Activated CD4-positive, alpha-beta memory T cell treated with anti-CD3 and anti-CD28 coated beads, Interleukin-2, amount 10 ng/mL, durations not matched to agents 7 days and 5 days (primary cell): Measurements from ENCODE around the gene ALOXE3. TPM values are rescaled to one million over a fixed set of nuclear protein-coding genes. Genes with fewer than 3 reads are reported as not detected.
"Not testable (repeated sequence)": the region's sequence is repeated elsewhere in the genome, so short reads cannot be mapped to it uniquely, and the experiment has no call there.

ENCODE experiments used
- CTCF ChIA-PET: fragments of 350-600 bp; sonication (Branson Sonifier 250); formaldehyde crosslinking; loops from one replicate; lab custom pipeline; 2021; ENCODE audit warnings: antibody characterized with exemption, inconsistent platforms; lab: Charles Lee
- POLR2A ChIA-PET: fragments of 350-600 bp; sonication (Branson Sonifier 250); formaldehyde crosslinking; loops from one replicate; lab custom pipeline; 2021; ENCODE audit warnings: antibody characterized with exemption; lab: Charles Lee
- DNase-seq: peaks from one replicate; pipeline ENCODE4 v3.0.0-alpha.2; 2020
- H3K27ac Mint-ChIP-seq: one replicate; pipeline ENCODE4 v1.8.0; 2021; ENCODE audit warnings: mild to moderate bottlenecking, mixed read lengths
- H3K27me3 Mint-ChIP-seq: one replicate; pipeline ENCODE4 v1.8.0; 2021; ENCODE audit warnings: mixed read lengths
- H3K36me3 Mint-ChIP-seq: one replicate; pipeline ENCODE4 v1.8.0; 2021; ENCODE audit warnings: low read depth, mixed read lengths
- H3K4me1 Mint-ChIP-seq: one replicate; pipeline ENCODE4 v1.8.0; 2021; ENCODE audit warnings: mixed read lengths
- H3K4me3 Mint-ChIP-seq: one replicate; pipeline ENCODE4 v1.8.0; 2021; ENCODE audit warnings: mild to moderate bottlenecking, mixed read lengths
- H3K9me3 Mint-ChIP-seq: one replicate; pipeline ENCODE4 v1.8.0; 2021; ENCODE audit warnings: mixed read lengths
- total RNA-seq, 2 experiments: library from RNA; stranded (reverse); gene quantifications; one replicate each; pipeline ENCODE4 v1.2.3, GENCODE V29; 2021

The ALOXE3 gene
- total RNA-seq, 2 experiments from 2014 or later: not detected

- CTCF ChIA-PET: interaction anchor here (0.9 to 3.6 kb wide), 8 partner anchors 11 to 39 kb away, joined by 3 to 30 read pairs (median 9); partner anchors contain the start of gene ALOXE3
- Mint-ChIP-seq H3K36me3 (no peaks in the 10 kb centered on the region), H3K27me3 (peaks cover 11% of the 10 kb centered on the region), H3K4me3 (peak overlapping the region; percentile 77), H3K27ac (peak overlapping the region; percentile 5), H3K4me1 (peaks cover 13% of the 10 kb centered on the region), H3K9me3 (no peaks in the 10 kb centered on the region)
- POLR2A ChIA-PET: interaction anchor here (1.0 kb wide), 1 partner anchor 25 kb away, joined by 3 read pairs; no protein-coding TSS in a partner anchor
- no peak for DNase-seq
These were observed 38.0 kb downstream of the ALOXE3 start for GRCh38 chr17:8080208-8080798.

- CTCF ChIA-PET: interaction anchor here (0.5 to 3.6 kb wide), 15 partner anchors 10 to 226 kb away, joined by 3 to 30 read pairs (median 4); partner anchors contain the start of genes ALOXE3 and SLC25A35
- H3K9me3 Mint-ChIP-seq: no peaks in the 10 kb centered on the region
These were observed 38.8 kb downstream of the ALOXE3 start for GRCh38 chr17:8079291-8080207.

GRCh38 chr17:8077939-8078338 is 40.4 kb downstream of the ALOXE3 start:
- H3K4me1 Mint-ChIP-seq: peaks cover 33% of the 10 kb centered on the region
- ChIA-PET POLR2A (interaction anchor here (0.9 kb wide), 1 partner anchor 218 kb away, joined by 3 read pairs; the partner anchor contains the start of gene SLC25A35), CTCF (interaction anchor here (2.4 to 3.6 kb wide), 4 partner anchors 8 to 41 kb away, joined by 9 to 30 read pairs (median 15); partner anchors contain the start of gene ALOXE3)
- peaks cover 33% of the 10 kb centered on the region for H3K27me3 Mint-ChIP-seq
- not testable (repeated sequence) for H3K9me3 Mint-ChIP-seq, H3K27ac Mint-ChIP-seq, H3K36me3 Mint-ChIP-seq, DNase-seq, H3K4me3 Mint-ChIP-seq

More at GRCh38 chr17:8079291-8080207, 38.8 kb downstream of the ALOXE3 start:
- peak; percentile 80 for DNase-seq
- peak overlapping the region; percentile 77 for H3K4me3 Mint-ChIP-seq
- POLR2A ChIA-PET: interaction anchor here (1.0 kb wide), 3 partner anchors 25 to 94 kb away, joined by 3 to 4 read pairs (median 3); partner anchors contain the start of gene ALOXE3
- no peaks in the 10 kb centered on the region for H3K36me3 Mint-ChIP-seq
- peak overlapping the region; percentile 54 for H3K27ac Mint-ChIP-seq
- H3K4me1 Mint-ChIP-seq: peaks cover 18% of the 10 kb centered on the region
- H3K27me3 Mint-ChIP-seq: peaks cover 18% of the 10 kb centered on the region

GRCh38 chr17:8076502-8077266 is 41.6 kb downstream of the ALOXE3 start:
- DNase-seq: no peak
- Mint-ChIP-seq H3K36me3 (no peaks in the 10 kb centered on the region), H3K4me3 (no peak overlapping the region), H3K27ac (no peak overlapping the region), H3K4me1 (peaks cover 40% of the 10 kb centered on the region), H3K27me3 (peaks cover 44% of the 10 kb centered on the region), H3K9me3 (no peaks in the 10 kb centered on the region)
- ChIA-PET POLR2A (interaction anchor here (0.8 to 3.1 kb wide), 2 partner anchors 15 to 97 kb away, joined by 3 to 14 read pairs; no protein-coding TSS in a partner anchor), CTCF (interaction anchor here (1.0 to 8.9 kb wide), 3 partner anchors 14 to 18 kb away, joined by 4 to 149 read pairs (median 29); no protein-coding TSS in a partner anchor)

- ChIA-PET CTCF (interaction anchor here (0.8 to 8.9 kb wide), 7 partner anchors 11 to 220 kb away, joined by 3 to 149 read pairs (median 4); partner anchors contain the start of genes ALOX12B and SLC25A35), POLR2A (interaction anchor here (0.8 to 3.1 kb wide), 2 partner anchors 14 to 98 kb away, joined by 3 to 14 read pairs; no protein-coding TSS in a partner anchor)
- no peaks in the 10 kb centered on the region for H3K36me3 Mint-ChIP-seq
- peaks cover 54% of the 10 kb centered on the region for H3K27me3 Mint-ChIP-seq
- no peak overlapping the region for H3K27ac Mint-ChIP-seq
- DNase-seq: no peak
- H3K4me1 Mint-ChIP-seq: peaks cover 40% of the 10 kb centered on the region
- no peak overlapping the region for H3K4me3 Mint-ChIP-seq
- no peaks in the 10 kb centered on the region for H3K9me3 Mint-ChIP-seq
These were observed 42.6 kb downstream of the ALOXE3 start for GRCh38 chr17:8075574-8076342.

GRCh38 chr17:8075081-8075480 is 43.2 kb downstream of the ALOXE3 start:
- no peaks in the 10 kb centered on the region for H3K9me3 Mint-ChIP-seq

GRCh38 chr17:8074554-8074953 is 43.8 kb downstream of the ALOXE3 start:
- DNase-seq: no peak
- peaks cover 58% of the 10 kb centered on the region for H3K27me3 Mint-ChIP-seq
- POLR2A ChIA-PET: interaction anchor here (1.3 to 3.1 kb wide), 3 partner anchors 36 to 99 kb away, joined by 3 to 14 read pairs (median 6); no protein-coding TSS in a partner anchor
- no peak overlapping the region for H3K4me3 Mint-ChIP-seq
- H3K9me3 Mint-ChIP-seq: no peaks in the 10 kb centered on the region
- CTCF ChIA-PET: interaction anchor here (0.7 to 8.9 kb wide), 16 partner anchors 9 to 221 kb away, joined by 3 to 149 read pairs (median 6); partner anchors contain the start of genes ALOX12B, ALOXE3 and SLC25A35
- no peak overlapping the region for H3K27ac Mint-ChIP-seq
- H3K4me1 Mint-ChIP-seq: peaks cover 31% of the 10 kb centered on the region
- H3K36me3 Mint-ChIP-seq: no peaks in the 10 kb centered on the region

More at GRCh38 chr17:8075081-8075480, 43.2 kb downstream of the ALOXE3 start:
- Mint-ChIP-seq H3K4me3 (no peak overlapping the region), H3K27me3 (peaks cover 58% of the 10 kb centered on the region), H3K27ac (no peak overlapping the region), H3K4me1 (peaks cover 35% of the 10 kb centered on the region), H3K36me3 (no peaks in the 10 kb centered on the region)
- CTCF ChIA-PET: interaction anchor here (0.7 to 8.9 kb wide), 10 partner anchors 12 to 220 kb away, joined by 3 to 149 read pairs (median 9); partner anchors contain the start of genes ALOX12B, ALOXE3 and SLC25A35
- DNase-seq: no peak
- POLR2A ChIA-PET: interaction anchor here (1.3 to 3.1 kb wide), 2 partner anchors 84 to 98 kb away, joined by 3 to 14 read pairs; no protein-coding TSS in a partner anchor

GRCh38 chr17:8073627-8074484 is 44.5 kb downstream of the ALOXE3 start:
- DNase-seq: peak; percentile 84
- no peaks in the 10 kb centered on the region for H3K9me3 Mint-ChIP-seq
- no peak overlapping the region for H3K27ac Mint-ChIP-seq
- peaks cover 62% of the 10 kb centered on the region for H3K27me3 Mint-ChIP-seq
- no peaks in the 10 kb centered on the region for H3K36me3 Mint-ChIP-seq
- CTCF ChIA-PET: interaction anchor here (0.5 to 8.9 kb wide), 26 partner anchors 9 to 891 kb away, joined by 3 to 149 read pairs (median 4); partner anchors contain the start of genes ALOXE3 and SLC25A35
- peaks cover 27% of the 10 kb centered on the region for H3K4me1 Mint-ChIP-seq
- POLR2A ChIA-PET: interaction anchor here (1.3 to 3.1 kb wide), 3 partner anchors 37 to 99 kb away, joined by 3 to 14 read pairs (median 6); no protein-coding TSS in a partner anchor
- peak overlapping the region; percentile 53 for H3K4me3 Mint-ChIP-seq

GRCh38 chr17:8072729-8073461 is 45.4 kb downstream of the ALOXE3 start:
- Mint-ChIP-seq H3K4me1 (peaks cover 27% of the 10 kb centered on the region), H3K27ac (no peak overlapping the region), H3K4me3 (peak overlapping the region; percentile 29), H3K9me3 (no peaks in the 10 kb centered on the region), H3K27me3 (peaks cover 66% of the 10 kb centered on the region), H3K36me3 (no peaks in the 10 kb centered on the region)
- POLR2A ChIA-PET: interaction anchor here (2.0 kb wide), 1 partner anchor 38 kb away, joined by 6 read pairs; no protein-coding TSS in a partner anchor
- peak; percentile 35 for DNase-seq
- CTCF ChIA-PET: interaction anchor here (0.6 to 8.9 kb wide), 21 partner anchors 10 to 808 kb away, joined by 3 to 149 read pairs (median 6); partner anchors contain the start of gene ALOXE3
